Measurements from ENCODE around the gene CNTN4.

Gene CNTN4

DNA sequence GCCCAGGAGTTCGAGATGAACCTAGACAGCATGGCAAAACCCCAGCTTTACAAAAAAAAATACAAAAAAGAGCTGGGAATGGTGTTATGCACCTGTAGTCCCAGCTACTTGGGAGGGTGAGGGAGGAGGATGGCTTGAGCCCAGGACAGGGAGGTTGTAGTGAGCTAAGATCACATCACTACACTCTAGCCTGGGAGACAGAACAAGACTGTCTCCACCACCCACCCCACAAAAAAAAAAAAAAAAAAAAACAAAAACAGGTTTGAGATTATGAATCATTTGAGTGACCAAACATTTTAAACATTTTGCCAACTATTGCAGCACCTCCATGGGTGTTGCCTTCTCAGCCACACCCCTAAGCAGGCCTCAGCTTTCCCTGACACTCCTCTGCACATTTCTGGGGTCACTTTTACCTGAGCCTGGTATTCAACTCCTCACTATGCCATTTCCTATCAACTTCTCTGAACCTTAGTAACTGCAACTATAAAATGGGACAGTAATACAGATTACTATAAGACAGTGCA lies 969.8 kb downstream of the CNTN4 start:
- TF ChIP-seq, protein P1, sequence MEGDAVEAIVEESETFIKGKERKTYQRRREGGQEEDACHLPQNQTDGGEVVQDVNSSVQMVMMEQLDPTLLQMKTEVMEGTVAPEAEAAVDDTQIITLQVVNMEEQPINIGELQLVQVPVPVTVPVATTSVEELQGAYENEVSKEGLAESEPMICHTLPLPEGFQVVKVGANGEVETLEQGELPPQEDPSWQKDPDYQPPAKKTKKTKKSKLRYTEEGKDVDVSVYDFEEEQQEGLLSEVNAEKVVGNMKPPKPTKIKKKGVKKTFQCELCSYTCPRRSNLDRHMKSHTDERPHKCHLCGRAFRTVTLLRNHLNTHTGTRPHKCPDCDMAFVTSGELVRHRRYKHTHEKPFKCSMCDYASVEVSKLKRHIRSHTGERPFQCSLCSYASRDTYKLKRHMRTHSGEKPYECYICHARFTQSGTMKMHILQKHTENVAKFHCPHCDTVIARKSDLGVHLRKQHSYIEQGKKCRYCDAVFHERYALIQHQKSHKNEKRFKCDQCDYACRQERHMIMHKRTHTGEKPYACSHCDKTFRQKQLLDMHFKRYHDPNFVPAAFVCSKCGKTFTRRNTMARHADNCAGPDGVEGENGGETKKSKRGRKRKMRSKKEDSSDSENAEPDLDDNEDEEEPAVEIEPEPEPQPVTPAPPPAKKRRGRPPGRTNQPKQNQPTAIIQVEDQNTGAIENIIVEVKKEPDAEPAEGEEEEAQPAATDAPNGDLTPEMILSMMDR (IDR thresholded peaks at IDR 0.05; ENCODE audit: insufficient read depth, low read depth, low read length, missing control alignments), result no peak
- no peak overlapping the region for H3K4me3 ChIP-seq (ENCODE audit: low read depth, low read length)
- DNase-seq (ENCODE audit: low read depth), result no peak

GRCh38 chr3:3069723-3070122 lies 971.1 kb downstream of the CNTN4 start:
- TF ChIP-seq, protein P1 (IDR thresholded peaks at IDR 0.05; ENCODE audit: insufficient read depth, low read depth, low read length, missing control alignments), result no peak
- no peak for DNase-seq (ENCODE audit: low read depth)
- no peak overlapping the region for H3K4me3 ChIP-seq (ENCODE audit: low read depth, low read length)

DNA sequence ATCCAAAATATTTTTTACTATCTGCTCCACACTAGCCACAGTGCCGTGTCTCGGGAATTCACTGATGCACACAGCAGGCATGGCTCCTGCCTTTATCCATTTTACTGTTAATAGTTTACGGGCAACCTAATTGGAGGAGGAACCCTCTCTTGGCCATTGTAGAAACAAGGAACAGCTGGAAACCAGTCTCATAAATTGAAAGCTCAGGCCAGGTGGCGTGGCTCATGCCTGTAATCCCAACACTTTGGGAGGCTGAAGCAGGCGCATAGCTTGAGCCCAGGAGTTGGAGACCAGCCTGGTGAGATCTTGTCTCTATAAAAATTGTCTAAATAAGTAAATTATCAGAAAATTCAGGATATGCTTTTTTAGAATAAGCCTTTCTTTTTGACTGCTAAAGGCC lies 972.5 kb downstream of the CNTN4 start:
- TF ChIP-seq, protein P1 (IDR thresholded peaks at IDR 0.05; ENCODE audit: insufficient read depth, low read depth, low read length, missing control alignments), result no peak
- DNase-seq (ENCODE audit: low read depth), result no peak
- H3K4me3 ChIP-seq (ENCODE audit: low read depth, low read length), result no peak overlapping the region

- H3K4me3 ChIP-seq (ENCODE audit: low read depth, low read length), result no peak overlapping the region
- TF ChIP-seq, protein P1 (IDR thresholded peaks at IDR 0.05; ENCODE audit: insufficient read depth, low read depth, low read length, missing control alignments), result no peak
- DNase-seq (ENCODE audit: low read depth), result no peak
Measured at GRCh38 chr3:3074551-3075257, 976.0 kb downstream of the CNTN4 start.

- TF ChIP-seq, protein P1 (IDR thresholded peaks at IDR 0.05; ENCODE audit: insufficient read depth, low read depth, low read length, missing control alignments), result no peak
- no peak for DNase-seq (ENCODE audit: low read depth)
- no peak overlapping the region for H3K4me3 ChIP-seq (ENCODE audit: low read depth, low read length)
Measured at GRCh38 chr3:3080309-3080708, 981.6 kb downstream of the CNTN4 start.

GRCh38 chr3:3081381-3082233 lies 982.9 kb downstream of the CNTN4 start:
- TF ChIP-seq, protein P1 (IDR thresholded peaks at IDR 0.05; ENCODE audit: insufficient read depth, low read depth, low read length, missing control alignments), result no peak
- no peak overlapping the region for H3K4me3 ChIP-seq (ENCODE audit: low read depth, low read length)
- DNase-seq (ENCODE audit: low read depth), result peak; percentile 35
